NCI-H2196 treated with DMSO at 0.1 percent for 48 hours (cell line): ENCODE results near the gene GPRIN2.
"Not testable (repeated sequence)": the region's sequence is repeated elsewhere in the genome, so short reads cannot be mapped to it uniquely, and the experiment has no call there.

Source experiments
- DNase-seq: peaks from one replicate; lab custom pipeline; 2025; ENCODE audit not compliant: unreplicated experiment; lab: John Stamatoyannopoulos, UW

Gene GPRIN2

GRCh38 chr10:46538155-46538554 lies 18.3 kb downstream of the GPRIN2 start:
- DNase-seq: no peak

- DNase-seq: no peak
Measured at GRCh38 chr10:46537309-46537708, 19.1 kb downstream of the GPRIN2 start.

GRCh38 chr10:46536781-46537180 lies 19.7 kb downstream of the GPRIN2 start:
- no peak for DNase-seq

- no peak for DNase-seq
Measured at GRCh38 chr10:46536171-46536570, 20.3 kb downstream of the GPRIN2 start.

- no peak for DNase-seq
Measured at GRCh38 chr10:46534828-46535524, 21.5 kb downstream of the GPRIN2 start.

GRCh38 chr10:46532256-46532655 lies 24.2 kb downstream of the GPRIN2 start:
- not testable (repeated sequence) for DNase-seq

GRCh38 chr10:46530249-46531186 lies 25.9 kb downstream of the GPRIN2 start:
- DNase-seq: no peak

- DNase-seq: not testable (repeated sequence)
Measured at GRCh38 chr10:46529742-46530141, 26.7 kb downstream of the GPRIN2 start.

GRCh38 chr10:46528675-46529615 lies 27.5 kb downstream of the GPRIN2 start:
- DNase-seq: no peak

- no peak for DNase-seq
Measured at GRCh38 chr10:46528171-46528671, 28.2 kb downstream of the GPRIN2 start.

GRCh38 chr10:46527241-46527811 lies 29.1 kb downstream of the GPRIN2 start:
- DNase-seq: no peak

GRCh38 chr10:46526682-46527038 lies 29.8 kb downstream of the GPRIN2 start:
- DNase-seq: no peak

- no peak for DNase-seq
Measured at GRCh38 chr10:46525824-46526681, 30.4 kb downstream of the GPRIN2 start.

GRCh38 chr10:46525177-46525823 lies 31.2 kb downstream of the GPRIN2 start:
- DNase-seq: no peak

GRCh38 chr10:46524472-46525176 lies 31.8 kb downstream of the GPRIN2 start:
- no peak for DNase-seq

GRCh38 chr10:46523962-46524471 lies 32.4 kb downstream of the GPRIN2 start:
- DNase-seq: no peak

GRCh38 chr10:46523119-46523961 lies 33.1 kb downstream of the GPRIN2 start:
- DNase-seq: no peak
